Calu3 (cell line): ENCODE data around the gene CHID1. TPM values are rescaled to one million over a fixed set of nuclear protein-coding genes. Genes with fewer than 3 reads are reported as not detected.
A peak's percentile ranks its signal among the peaks of the same experiment; 100 is the strongest.

Source experiments
- BruUV-seq: library from RNA; stranded (reverse); fragments of 400-500 nt; replicated peaks from 2 replicates; lab custom pipeline; 2021; lab: Mats Ljungman, UMichigan
- CTCF ChIA-PET: fragments of 300-600 bp; sonication (Branson Sonifier 250); formaldehyde crosslinking; loops from one replicate; lab custom pipeline; 2022; ENCODE audit warnings: antibody characterized with exemption; lab: Charles Lee
- DNase-seq: peaks from one replicate; pipeline ENCODE4 v3.0.0; 2022
- H3K27ac Mint-ChIP-seq: one replicate; pipeline ENCODE4 v1.8.0; 2022; ENCODE audit warnings: mixed read lengths; ENCODE audit not compliant: unreplicated experiment
- H3K27me3 Mint-ChIP-seq: one replicate; pipeline ENCODE4 v1.8.0; 2022; ENCODE audit warnings: mixed read lengths; ENCODE audit not compliant: unreplicated experiment
- H3K36me3 Mint-ChIP-seq: one replicate; pipeline ENCODE4 v1.8.0; 2022; ENCODE audit warnings: mild to moderate bottlenecking, moderate library complexity, mixed read lengths; ENCODE audit not compliant: insufficient read depth, unreplicated experiment
- H3K4me1 Mint-ChIP-seq: one replicate; pipeline ENCODE4 v1.8.0; 2022; ENCODE audit warnings: mild to moderate bottlenecking, low read depth, mixed read lengths; ENCODE audit not compliant: unreplicated experiment
- H3K4me3 Mint-ChIP-seq: one replicate; pipeline ENCODE4 v1.8.0; 2022; ENCODE audit warnings: mild to moderate bottlenecking, low read depth, moderate library complexity, mixed read lengths; ENCODE audit not compliant: unreplicated experiment
- H3K9me3 Mint-ChIP-seq: one replicate; pipeline ENCODE4 v1.8.0; 2022; ENCODE audit warnings: low read depth, mixed read lengths; ENCODE audit not compliant: unreplicated experiment
- CTCF ChIP-seq: fragments of 200-600 bp; IDR thresholded peaks from one replicate; pipeline ENCODE4 v1.8.0; 2022; ENCODE audit warnings: antibody characterized with exemption; ENCODE audit not compliant: unreplicated experiment
- intact Hi-C: fragments of 100-400 bp; cut with micrococcal nuclease; formaldehyde crosslinking; loops from one replicate; pipeline ENCODE4 v1.10.0; 2022; ENCODE audit not compliant: unreplicated experiment
- total RNA-seq: library from RNA; stranded (reverse); gene quantifications from 2 replicates; pipeline ENCODE4 v1.2.3, GENCODE V29; 2022

CHID1 gene
- total RNA-seq, 1 experiment from 2014 or later, result 134 TPM

- H3K27ac Mint-ChIP-seq, result peak overlapping the region; percentile 54
- intact Hi-C loops, result no loop called here
Measured at GRCh38 chr11:870418-870817, 40.2 kb downstream of the CHID1 start.

GRCh38 chr11:870127-870413, 40.5 kb downstream of the CHID1 start:
- Mint-ChIP-seq H3K27me3 (no peaks in the 10 kb centered on the region), H3K4me1 (no peaks in the 10 kb centered on the region), H3K4me3 (no peak overlapping the region), H3K27ac (peak overlapping the region; percentile 54), H3K9me3 (no peaks in the 10 kb centered on the region), H3K36me3 (peaks cover 57% of the 10 kb centered on the region)
- intact Hi-C loops, result no loop called here
- no peak for DNase-seq
- CTCF ChIA-PET, result no interaction called here
- no TSS peak for BruUV-seq
- TF ChIP-seq CTCF, result peak; percentile 41

More at GRCh38 chr11:870418-870817, 40.2 kb downstream of the CHID1 start:
- TF ChIP-seq CTCF, result no peak
- H3K27me3 Mint-ChIP-seq, result no peaks in the 10 kb centered on the region
- DNase-seq, result no peak
- H3K9me3 Mint-ChIP-seq, result no peaks in the 10 kb centered on the region
- no TSS peak for BruUV-seq
- H3K36me3 Mint-ChIP-seq, result peaks cover 57% of the 10 kb centered on the region
- CTCF ChIA-PET, result no interaction called here
- H3K4me1 Mint-ChIP-seq, result no peaks in the 10 kb centered on the region
- H3K4me3 Mint-ChIP-seq, result no peak overlapping the region

- intact Hi-C loops, result no loop called here
- H3K4me1 Mint-ChIP-seq, result no peaks in the 10 kb centered on the region
- CTCF ChIA-PET, result no interaction called here
- no peaks in the 10 kb centered on the region for H3K27me3 Mint-ChIP-seq
- no peaks in the 10 kb centered on the region for H3K9me3 Mint-ChIP-seq
- no TSS peak for BruUV-seq
- no peak for DNase-seq
- H3K27ac Mint-ChIP-seq, result peak overlapping the region; percentile 54
- no peak for TF ChIP-seq CTCF
- H3K4me3 Mint-ChIP-seq, result no peak overlapping the region
- H3K36me3 Mint-ChIP-seq, result peaks cover 61% of the 10 kb centered on the region
Measured at GRCh38 chr11:869399-870126, 41.0 kb downstream of the CHID1 start.

- CTCF ChIA-PET, result no interaction called here
Measured at GRCh38 chr11:868802-869201, 41.8 kb downstream of the CHID1 start.

More at GRCh38 chr11:868802-869201, 41.8 kb downstream of the CHID1 start:
- DNase-seq, result no peak
- Mint-ChIP-seq H3K4me3 (no peak overlapping the region), H3K4me1 (no peaks in the 10 kb centered on the region), H3K9me3 (no peaks in the 10 kb centered on the region), H3K27me3 (no peaks in the 10 kb centered on the region), H3K27ac (peak overlapping the region; percentile 42), H3K36me3 (peaks cover 68% of the 10 kb centered on the region)
- intact Hi-C loops, result no loop called here
- BruUV-seq, result no TSS peak
- TF ChIP-seq CTCF, result no peak
